Measurements from ENCODE around the gene VWA2. TPM values are rescaled to one million over a fixed set of nuclear protein-coding genes. Genes with fewer than 3 reads are reported as not detected.

VWA2 gene
- polyA plus RNA-seq, 1 of the 3 experiments (the other 2 are of a cell fraction), result not detected

GRCh38 chr10:114289096-114289436 is 50.0 kb downstream of the VWA2 start:
- Histone ChIP-seq H3K4me1 (ENCODE audit: control insufficient read depth in 1 of 2, insufficient read depth in 2 of 2, low read depth in 1 of 2, low read length in 1 of 2) (peaks cover 0 to 7% of the 10 kb centered on the region in 2 experiments; a peak in 1 of 4 replicates), H3K4me3 (ENCODE audit: low read depth in 2 of 2, low read length in 1 of 2) (no peak overlapping the region), H2AFZ (ENCODE audit: low read depth) (no peak overlapping the region), H3K9ac (no peak overlapping the region), H4K20me1 (ENCODE audit: insufficient read depth) (no peaks in the 10 kb centered on the region), H3K79me2 (ENCODE audit: insufficient read depth) (no peaks in the 10 kb centered on the region), H3K36me3 (replicated peaks in 1 of 2; ENCODE audit: control insufficient read depth in 1 of 2, insufficient read depth in 2 of 2, low read length in 1 of 2) (no peaks in the 10 kb centered on the region), H3K27me3 (ENCODE audit: insufficient read depth) (no peaks in the 10 kb centered on the region), H3F3A (replicated peaks; ENCODE audit: insufficient read depth) (no peaks in the 10 kb centered on the region), H3K27ac (ENCODE audit: low read depth in 2 of 2, low read length in 1 of 2) (no peak overlapping the region), H3K4me2 (no peak overlapping the region), H3K9me3 (no peaks in the 10 kb centered on the region), H3K9me2 (no peaks in the 10 kb centered on the region)
- no peak for DNase-seq
- TF ChIP-seq RCOR1 (IDR thresholded peaks at IDR 0.05; ENCODE audit: low read length), result no peak
- no peak for TF ChIP-seq EP300 (IDR thresholded peaks at IDR 0.05; ENCODE audit: borderline replicate concordance in 1 of 2, low read depth in 1 of 2, low read length in 1 of 2)
- no peak for TF ChIP-seq ELF1 (IDR thresholded peaks at IDR 0.05)
- TF ChIP-seq FOXJ3 (CRISPR knock-in tag; IDR thresholded peaks at IDR 0.05), result no peak
- TF ChIP-seq TAF1 (IDR thresholded peaks at IDR 0.05; ENCODE audit: borderline replicate concordance, low read depth, low read length), result no peak
- TF ChIP-seq MAX (IDR thresholded peaks at IDR 0.05; ENCODE audit: low read depth), result no peak
- no peak for TF ChIP-seq RXRA (IDR thresholded peaks at IDR 0.05; ENCODE audit: borderline replicate concordance, low read depth)
- no peak for TF ChIP-seq YY1 (IDR thresholded peaks at IDR 0.05; ENCODE audit: low read depth)
- TF ChIP-seq TCF12 (IDR thresholded peaks at IDR 0.05), result no peak
- TF ChIP-seq IRF3 (IDR thresholded peaks at IDR 0.05; ENCODE audit: low read depth, low read length), result no peak
- TF ChIP-seq RFX5 (IDR thresholded peaks at IDR 0.05; ENCODE audit: low read length), result no peak
- no peak for TF ChIP-seq TEAD4 (IDR thresholded peaks at IDR 0.05; ENCODE audit: borderline replicate concordance, insufficient read depth)
- ChIA-PET POLR2A (no interaction called here), CTCF (interaction anchor here (5.2 kb wide), 1 partner anchor 15 kb away, joined by 37 read pairs; no protein-coding TSS in a partner anchor)
- 89% methylated on average over 8 of the region's 16 CpGs for whole genome bisulfite sequencing (ENCODE audit: low lambda C conversion rate)

GRCh38 chr10:114290038-114290437 is 51.0 kb downstream of the VWA2 start:
- DNase-seq, result no peak
- no peaks in the 10 kb centered on the region for H3K79me2 ChIP-seq (ENCODE audit: insufficient read depth)
- no peaks in the 10 kb centered on the region for H4K20me1 ChIP-seq (ENCODE audit: insufficient read depth)
- 88% methylated on average over 6 of the region's 10 CpGs for WGBS (ENCODE audit: low lambda C conversion rate)
- H3K4me3 ChIP-seq (ENCODE audit: low read depth in 2 of 2, low read length in 1 of 2), result no peak overlapping the region
- no peak overlapping the region for H2AFZ ChIP-seq (ENCODE audit: low read depth)
- H3K27ac ChIP-seq (ENCODE audit: low read depth in 2 of 2, low read length in 1 of 2), result no peak overlapping the region
- H3K36me3 ChIP-seq (replicated peaks in 1 of 2; ENCODE audit: control insufficient read depth in 1 of 2, insufficient read depth in 2 of 2, low read length in 1 of 2), result no peaks in the 10 kb centered on the region
- H3K4me1 ChIP-seq (ENCODE audit: control insufficient read depth in 1 of 2, insufficient read depth in 2 of 2, low read depth in 1 of 2, low read length in 1 of 2), result no peaks in the 10 kb centered on the region; a peak in 1 of 4 replicates
- ChIA-PET CTCF (interaction anchor here (0.8 to 5.2 kb wide), 5 partner anchors 14 to 258 kb away, joined by 3 to 37 read pairs (median 5); no protein-coding TSS in a partner anchor), POLR2A (no interaction called here)
- H3F3A ChIP-seq (replicated peaks; ENCODE audit: insufficient read depth), result no peaks in the 10 kb centered on the region
- TF ChIP-seq RXRA (IDR thresholded peaks at IDR 0.05; ENCODE audit: borderline replicate concordance, low read depth) (no peak), USF2 (IDR thresholded peaks at IDR 0.05; ENCODE audit: borderline replicate concordance, low read depth, low read length) (no peak)
- H3K9ac ChIP-seq, result no peak overlapping the region
- no peaks in the 10 kb centered on the region for H3K27me3 ChIP-seq (ENCODE audit: insufficient read depth)
- 0 out of 2 replicates have a peak, but pooled peaks cover 5% of the 10 kb centered on the region for H3K9me3 ChIP-seq
- no peak overlapping the region for H3K4me2 ChIP-seq
- H3K9me2 ChIP-seq, result no peaks in the 10 kb centered on the region

Measured in SK-N-SH (cell line).